Progenitor cell of endocrine pancreas (in vitro differentiated cells): ENCODE measurements around the gene GLIS1. TPM values are rescaled to one million over a fixed set of nuclear protein-coding genes. Genes with fewer than 3 reads are reported as not detected.

Source experiments
- DNase-seq: peaks from one replicate; pipeline ENCODE4 v3.0.0; 2021; ENCODE audit warnings: low spot score; ENCODE audit not compliant: unreplicated experiment
- H3K27ac Mint-ChIP-seq: 2 replicates; pipeline ENCODE4 v1.8.0; 2021; ENCODE audit warnings: mild to moderate bottlenecking, moderate library complexity, mixed read lengths
- H3K27me3 Mint-ChIP-seq: 2 replicates; pipeline ENCODE4 v1.8.0; 2021; ENCODE audit warnings: mixed read lengths
- H3K36me3 Mint-ChIP-seq: 2 replicates; pipeline ENCODE4 v1.8.0; 2022; ENCODE audit warnings: mixed read lengths; ENCODE audit not compliant: insufficient read depth
- H3K4me1 Mint-ChIP-seq: 2 replicates; pipeline ENCODE4 v1.8.0; 2021; ENCODE audit warnings: low read depth, mixed read lengths
- H3K4me3 Mint-ChIP-seq: 2 replicates; pipeline ENCODE4 v1.8.0; 2021; ENCODE audit warnings: low read depth, mild to moderate bottlenecking, moderate library complexity, mixed read lengths
- H3K9me3 Mint-ChIP-seq: 2 replicates; pipeline ENCODE4 v1.8.0; 2021; ENCODE audit warnings: low read depth, mixed read lengths
- CTCF ChIP-seq: fragments of 200-600 bp; sonication (generic); IDR thresholded peaks from one replicate; pipeline ENCODE4 v1.5.0; 2021; ENCODE audit warnings: antibody characterized with exemption, mild to moderate bottlenecking; ENCODE audit not compliant: unreplicated experiment
- total RNA-seq: library from RNA; stranded (reverse); gene quantifications from 2 replicates; pipeline ENCODE4 v1.2.1, GENCODE V29; 2021

Gene GLIS1
- total RNA-seq, 1 donor from 2014 or later: not detected

DNA sequence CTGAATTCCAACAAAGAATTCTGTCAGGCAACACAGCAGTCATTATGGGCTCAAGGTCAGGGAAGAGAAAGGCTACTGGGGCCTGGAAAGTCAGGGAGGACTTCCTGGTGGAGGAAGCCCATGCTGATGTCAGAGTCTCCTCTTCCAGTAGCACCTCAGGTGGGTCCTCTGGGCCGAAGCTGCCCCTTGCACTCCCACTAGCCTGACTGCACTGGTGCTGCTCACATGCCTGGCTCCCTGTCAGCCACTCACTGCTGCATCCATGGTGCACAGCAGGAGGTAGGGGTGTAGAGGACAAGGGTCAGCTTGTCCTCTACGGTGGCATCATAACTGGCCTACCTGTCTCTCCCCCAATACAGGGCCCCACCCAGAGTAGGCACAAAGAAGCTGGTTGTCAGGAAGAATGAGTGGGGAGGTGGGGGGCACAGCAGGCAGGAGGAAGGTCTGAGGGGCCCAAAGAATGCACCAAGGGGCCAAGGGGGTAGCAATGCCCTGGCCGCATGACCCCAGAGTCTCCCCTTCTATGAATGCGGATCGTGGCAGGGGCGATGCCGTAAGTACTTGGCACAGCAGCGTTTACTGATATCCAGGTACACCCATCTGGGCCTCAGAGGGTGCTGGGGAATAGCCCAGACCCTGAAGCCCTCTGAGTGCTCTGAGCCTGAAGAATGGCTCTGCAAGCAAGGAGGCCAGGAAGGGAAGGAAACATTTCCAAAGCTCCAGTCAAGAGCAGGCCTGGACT is 80.3 kb downstream of the GLIS1 start:
- no peak overlapping the region for H3K4me3 Mint-ChIP-seq
- no peak for DNase-seq
- TF ChIP-seq CTCF: no peak
- no peaks in the 10 kb centered on the region for H3K9me3 Mint-ChIP-seq
- peaks cover 4% of the 10 kb centered on the region for H3K4me1 Mint-ChIP-seq
- no peaks in the 10 kb centered on the region for H3K36me3 Mint-ChIP-seq
- no peak overlapping the region for H3K27ac Mint-ChIP-seq
- H3K27me3 Mint-ChIP-seq: peaks cover 34% of the 10 kb centered on the region

GRCh38 chr1:53657891-53658396 is 81.0 kb downstream of the GLIS1 start:
- TF ChIP-seq CTCF: no peak
- H3K36me3 Mint-ChIP-seq: no peaks in the 10 kb centered on the region
- DNase-seq: no peak
- no peak overlapping the region for H3K4me3 Mint-ChIP-seq
- H3K27ac Mint-ChIP-seq: no peak overlapping the region
- no peaks in the 10 kb centered on the region for H3K9me3 Mint-ChIP-seq
- H3K27me3 Mint-ChIP-seq: peaks cover 40% of the 10 kb centered on the region
- peaks cover 4% of the 10 kb centered on the region for H3K4me1 Mint-ChIP-seq

DNA sequence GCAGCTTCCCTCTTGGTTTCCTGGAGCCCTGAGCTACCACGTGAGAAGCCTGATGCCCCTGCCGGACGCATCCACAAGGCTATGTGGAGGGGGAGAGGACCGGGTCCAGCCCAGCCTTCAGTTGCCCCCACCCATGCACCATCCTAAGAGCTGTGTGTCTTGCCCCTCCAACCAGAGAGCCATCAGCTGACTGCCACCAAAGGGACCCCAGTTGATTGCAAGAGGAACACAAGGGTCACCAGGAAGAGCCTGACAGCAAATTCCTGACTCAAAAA is 81.5 kb downstream of the GLIS1 start:
- no peak for DNase-seq
- peaks cover 42% of the 10 kb centered on the region for H3K27me3 Mint-ChIP-seq
- H3K36me3 Mint-ChIP-seq: no peaks in the 10 kb centered on the region
- H3K27ac Mint-ChIP-seq: no peak overlapping the region
- no peak overlapping the region for H3K4me3 Mint-ChIP-seq
- peaks cover 4% of the 10 kb centered on the region for H3K4me1 Mint-ChIP-seq
- H3K9me3 Mint-ChIP-seq: no peaks in the 10 kb centered on the region
- TF ChIP-seq CTCF: no peak

DNA sequence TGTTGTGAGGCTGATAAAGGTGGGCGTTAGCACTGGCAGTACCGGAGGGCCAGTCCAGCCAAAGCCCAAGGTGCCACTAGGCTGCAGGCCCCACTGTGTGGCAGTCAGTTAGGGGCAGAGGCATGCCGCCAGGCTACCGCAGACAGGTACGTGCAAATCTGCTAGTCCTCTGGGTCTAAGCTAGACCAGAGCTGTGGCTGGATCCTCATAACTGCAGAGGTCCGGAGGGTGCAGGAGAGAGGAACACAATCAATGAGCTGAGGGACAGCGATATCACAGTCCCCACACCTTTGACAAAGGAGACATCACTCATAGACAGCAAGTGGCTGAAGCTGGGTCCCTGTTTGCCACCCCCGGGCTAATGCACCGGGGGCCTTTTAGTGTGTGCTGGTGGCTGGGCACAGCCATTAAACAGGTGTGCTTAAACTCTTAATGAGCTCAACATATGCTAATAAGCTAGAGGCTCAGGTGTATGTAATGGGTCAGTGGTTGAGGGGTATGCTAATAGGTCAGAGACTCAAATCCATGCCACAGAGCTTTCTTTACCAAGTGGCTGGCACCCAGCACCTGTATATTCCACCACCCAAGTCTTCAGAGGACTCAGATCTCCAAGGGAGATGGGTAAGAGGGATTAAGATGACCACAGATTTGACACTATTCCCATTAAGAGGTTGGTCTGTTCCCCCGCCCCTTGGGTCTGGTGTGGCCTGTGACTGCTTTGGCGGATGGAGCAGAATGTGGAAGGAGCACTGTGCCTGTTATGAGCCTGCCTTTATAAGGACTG is 82.0 kb downstream of the GLIS1 start:
- H3K27me3 Mint-ChIP-seq: peaks cover 42% of the 10 kb centered on the region
- peaks cover 4% of the 10 kb centered on the region for H3K4me1 Mint-ChIP-seq
- no peak for TF ChIP-seq CTCF
- DNase-seq: no peak
- H3K9me3 Mint-ChIP-seq: no peaks in the 10 kb centered on the region
- no peak overlapping the region for H3K4me3 Mint-ChIP-seq
- H3K27ac Mint-ChIP-seq: no peak overlapping the region
- no peaks in the 10 kb centered on the region for H3K36me3 Mint-ChIP-seq

GRCh38 chr1:53655931-53656746 is 82.8 kb downstream of the GLIS1 start:
- Mint-ChIP-seq H3K27ac (no peak overlapping the region), H3K27me3 (peaks cover 42% of the 10 kb centered on the region)
- DNase-seq: no peak

More at GRCh38 chr1:53655931-53656746, 82.8 kb downstream of the GLIS1 start:
- H3K4me3 Mint-ChIP-seq: no peak overlapping the region
- no peaks in the 10 kb centered on the region for H3K9me3 Mint-ChIP-seq
- TF ChIP-seq CTCF: no peak
- H3K36me3 Mint-ChIP-seq: no peaks in the 10 kb centered on the region
- peaks cover 4% of the 10 kb centered on the region for H3K4me1 Mint-ChIP-seq
